Activated gamma-delta T cell treated with Interleukin-2 at 50 U/mL for 16 hours (primary cell): ENCODE results near the gene SLFN12L.
"Not testable (repeated sequence)": the region's sequence is repeated elsewhere in the genome, so short reads cannot be mapped to it uniquely, and the experiment has no call there.

Experiments
- DNase-seq: peaks from one replicate; pipeline ENCODE4 v3.0.0-alpha.2; 2020

Gene SLFN12L

DNA sequence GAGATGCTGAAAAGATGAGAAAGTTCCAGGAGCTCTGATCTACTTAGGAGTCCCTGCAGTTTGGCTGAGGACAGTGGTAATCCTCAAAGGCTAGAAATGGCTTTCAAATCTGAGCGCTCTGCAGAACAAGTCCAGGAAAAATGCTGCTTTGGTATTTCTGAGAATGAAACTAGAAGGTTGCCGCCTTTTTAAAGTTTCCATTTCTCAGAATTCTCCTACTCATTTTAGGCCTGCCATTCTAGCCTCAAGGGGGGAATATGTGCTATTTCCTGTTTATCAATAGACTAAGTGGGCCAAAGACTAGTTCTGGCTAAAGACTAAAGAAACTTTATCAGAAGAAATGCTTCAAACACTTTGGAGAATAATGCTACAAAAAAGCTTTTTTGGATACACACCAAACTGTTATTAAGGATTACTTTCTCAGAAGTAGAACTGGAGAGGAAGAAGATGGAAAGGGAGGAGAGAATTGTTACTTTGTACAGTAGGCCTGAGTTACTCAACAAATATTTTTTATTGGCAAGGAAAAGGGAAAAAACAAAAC lies at the start of gene SLFN12L:
SLFN12L (minus strand) TSS at position 78 of the 541 bp plus-strand sequence. CDS start 15,314 bp downstream, outside the sequence.
- peak; percentile 23 for DNase-seq

DNA sequence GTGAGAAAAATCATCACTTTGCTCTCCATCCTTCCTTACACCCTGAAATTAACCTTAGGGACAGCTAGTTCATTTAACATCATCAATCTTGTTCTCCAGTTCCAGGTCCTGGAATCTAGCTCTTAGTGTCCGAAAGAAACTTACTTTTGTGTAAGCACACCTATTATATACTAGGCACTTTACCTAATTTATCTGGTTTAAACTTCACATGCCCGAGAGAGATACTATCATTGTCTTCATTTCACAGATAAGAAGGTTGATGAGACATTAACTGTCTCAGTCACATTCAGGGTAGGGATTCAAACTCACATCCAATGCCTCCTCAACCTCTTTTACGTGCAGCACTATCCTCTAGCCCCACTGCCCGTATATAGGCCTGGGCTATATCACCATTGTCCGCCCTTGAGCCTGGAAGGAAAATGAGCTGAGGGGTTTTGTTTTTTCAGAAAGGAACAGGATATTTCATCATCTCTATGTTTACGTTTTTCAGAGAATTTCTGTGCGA lies 49.1 kb upstream of the SLFN12L start:
- no peak for DNase-seq

DNA sequence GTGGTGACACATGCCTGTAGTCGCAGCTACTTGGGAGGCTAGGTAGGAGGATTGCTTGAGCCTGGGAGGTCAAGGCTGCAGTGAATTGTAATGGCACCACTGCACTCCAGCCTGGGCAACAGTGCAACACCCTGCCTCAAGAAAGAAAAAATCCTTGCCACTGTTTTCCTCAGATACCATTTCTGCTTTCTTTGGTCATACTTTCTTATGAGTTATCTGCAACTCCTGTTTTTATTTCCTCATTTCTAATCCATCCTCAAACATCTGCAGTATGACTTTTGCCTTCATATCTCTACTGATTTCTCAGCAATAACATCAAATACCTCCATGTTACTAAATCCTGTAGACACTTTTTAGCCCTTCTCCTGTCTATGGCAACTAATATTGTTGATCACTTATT lies 46.6 kb upstream of the SLFN12L start:
- DNase-seq, result no peak

DNA sequence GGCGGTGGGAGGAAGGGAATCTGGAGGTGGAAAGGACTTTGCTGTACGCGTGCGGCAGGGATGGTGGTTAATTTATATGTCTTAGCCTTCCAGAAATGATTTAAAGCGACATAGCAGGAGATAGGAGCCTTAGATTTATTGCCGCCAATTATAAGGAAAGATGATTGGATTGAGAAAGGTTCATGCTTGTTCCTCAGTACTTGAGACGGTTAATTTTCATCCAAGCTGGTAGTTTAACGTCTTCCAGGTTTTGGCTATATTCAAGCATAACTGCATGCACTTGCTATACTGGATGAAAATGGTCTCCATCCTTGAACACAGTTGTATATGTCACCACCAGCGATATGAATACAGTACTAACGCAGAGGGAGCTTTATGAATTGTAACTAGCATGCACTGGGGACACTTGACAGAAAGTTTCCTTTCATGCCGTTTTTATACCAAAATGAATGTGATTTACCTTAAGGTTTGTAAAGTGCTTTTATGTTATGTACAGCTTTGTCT lies 41.5 kb upstream of the SLFN12L start:
- no peak for DNase-seq

DNA sequence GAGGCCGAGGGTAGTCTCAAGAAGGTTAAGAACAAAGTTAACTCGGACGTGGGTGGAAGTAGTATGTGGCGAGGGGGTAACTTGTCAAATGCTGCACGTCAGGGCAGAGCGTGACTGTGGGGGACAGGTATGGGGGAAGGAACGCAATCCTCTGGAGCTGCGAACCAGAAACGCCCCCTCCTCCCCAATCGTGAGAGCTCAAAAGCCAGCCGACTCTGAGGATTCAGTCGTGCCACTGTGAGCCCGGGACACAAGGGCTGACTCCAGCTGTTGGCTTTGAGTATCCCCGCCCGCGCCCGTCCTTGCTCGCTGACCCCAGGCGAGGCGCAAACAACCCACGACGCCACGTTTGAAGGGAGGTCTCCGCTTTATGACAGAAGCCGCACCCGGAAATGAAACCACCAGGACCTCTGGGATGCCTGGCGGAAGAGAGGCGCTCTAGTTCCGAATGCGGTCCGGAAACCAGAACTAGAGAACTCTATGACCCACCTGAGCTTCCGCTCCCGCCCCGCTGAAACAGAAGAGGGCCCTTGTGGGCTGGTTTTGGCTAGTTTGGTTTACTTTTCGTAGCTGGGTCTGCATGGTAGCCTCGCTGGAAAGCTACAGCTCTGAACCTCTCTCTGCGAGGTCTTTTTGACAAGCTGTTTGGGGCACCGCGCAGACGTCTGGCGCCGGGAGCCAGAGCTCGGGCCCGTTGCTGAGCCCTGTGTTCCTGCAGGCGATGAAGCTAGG lies 40.9 kb upstream of the SLFN12L start, which contains the start of gene PEX12:
PEX12 (minus strand) TSS at position 375 of the 732 bp plus-strand sequence. CDS start 550 bp downstream, outside the sequence.
- peak; percentile 87 for DNase-seq

DNA sequence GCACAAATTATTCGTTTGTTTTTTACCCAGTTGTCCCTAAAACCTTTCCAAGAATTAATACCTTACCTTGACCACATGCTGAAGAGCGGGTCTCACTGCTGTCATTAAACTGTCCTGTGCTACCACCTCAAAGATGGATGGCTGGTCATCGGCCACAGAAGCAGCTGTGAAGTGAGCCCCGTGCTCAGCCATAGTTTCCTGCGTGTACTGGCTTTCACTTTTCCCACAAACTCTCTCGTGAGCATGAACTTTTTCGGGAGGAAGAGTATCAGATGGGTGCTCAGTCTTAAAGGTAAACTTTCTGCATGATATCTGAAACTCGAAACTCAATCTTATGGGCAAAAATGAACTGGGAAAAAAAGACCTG lies 40.3 kb upstream of the SLFN12L start:
- DNase-seq, result no peak

DNA sequence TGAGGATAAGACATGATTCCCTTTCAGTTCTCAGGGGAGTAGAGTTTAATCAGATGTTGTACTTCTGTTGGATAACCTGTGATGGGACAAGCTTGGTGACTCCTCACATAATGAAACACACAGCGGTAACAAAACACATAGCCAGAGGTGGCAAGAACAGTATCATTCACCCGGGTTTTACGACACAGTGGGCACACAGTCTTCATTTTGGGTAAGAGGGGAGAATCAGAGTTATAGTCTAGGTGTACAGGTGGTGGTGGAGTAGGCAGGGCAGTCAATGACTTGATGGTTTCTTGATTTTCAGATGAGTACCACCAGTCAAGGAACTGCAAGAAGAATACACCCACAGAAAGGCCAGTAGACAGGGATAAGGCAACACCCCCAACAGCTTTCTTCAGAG lies 38.3 kb upstream of the SLFN12L start:
- DNase-seq, result no peak

DNA sequence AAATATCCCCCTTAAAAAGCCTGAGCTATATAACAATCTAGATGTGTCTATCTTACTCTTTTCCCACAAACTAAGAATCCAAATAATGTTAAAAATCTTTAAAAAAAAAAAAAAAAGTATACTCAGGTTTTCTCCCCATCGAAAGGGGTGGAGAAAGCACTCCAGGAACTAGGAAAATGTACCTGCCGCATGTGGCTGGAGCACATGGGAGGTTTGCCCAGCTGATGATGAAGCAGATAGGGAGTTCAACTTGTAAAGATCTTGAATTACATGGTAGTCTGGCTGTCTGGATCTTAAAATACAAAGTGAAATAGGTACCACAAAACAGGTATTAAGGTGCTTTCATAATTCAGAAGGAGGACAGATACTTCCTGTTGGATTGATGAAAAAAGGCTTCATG lies 31.9 kb upstream of the SLFN12L start:
- DNase-seq, result no peak

DNA sequence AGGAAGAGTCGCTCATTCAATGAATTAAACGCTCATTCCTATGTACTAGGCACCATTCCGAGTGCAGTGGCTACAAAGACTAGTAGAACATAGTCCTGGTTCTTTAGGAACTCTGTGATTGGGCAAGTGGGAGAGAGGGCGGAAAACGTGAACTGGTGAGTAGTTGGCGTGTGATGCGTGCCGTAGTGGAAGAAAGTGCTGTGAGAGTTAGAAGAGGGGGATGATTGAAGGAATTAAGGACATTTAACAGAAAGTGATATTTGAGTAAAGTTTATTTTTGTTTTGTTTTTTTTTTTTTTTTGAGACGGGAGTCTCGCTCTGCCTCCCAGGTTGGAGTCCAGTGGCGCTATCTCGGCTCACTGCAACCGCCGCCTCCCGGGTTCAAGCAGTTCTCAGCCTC lies 31.1 kb upstream of the SLFN12L start:
- no peak for DNase-seq

DNA sequence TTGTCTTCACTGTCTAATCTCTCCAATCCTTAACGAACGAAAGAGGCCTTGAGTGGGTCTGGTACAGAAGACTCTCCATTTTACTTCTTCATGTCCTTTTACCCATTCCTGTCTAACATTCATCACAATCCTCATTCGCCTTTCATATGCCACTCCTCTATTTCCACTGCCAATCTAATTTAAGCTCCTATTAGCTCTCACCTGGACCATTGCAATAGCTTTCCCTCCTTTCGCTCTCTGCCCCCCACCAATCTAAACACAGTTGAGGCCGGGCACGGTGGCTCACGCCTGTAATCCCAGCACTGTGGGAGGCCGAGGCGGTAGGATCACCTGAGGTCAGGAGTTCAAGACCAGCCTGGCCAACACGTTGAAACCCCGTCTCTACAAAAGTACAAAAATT lies 29.5 kb upstream of the SLFN12L start:
- DNase-seq, result no peak

DNA sequence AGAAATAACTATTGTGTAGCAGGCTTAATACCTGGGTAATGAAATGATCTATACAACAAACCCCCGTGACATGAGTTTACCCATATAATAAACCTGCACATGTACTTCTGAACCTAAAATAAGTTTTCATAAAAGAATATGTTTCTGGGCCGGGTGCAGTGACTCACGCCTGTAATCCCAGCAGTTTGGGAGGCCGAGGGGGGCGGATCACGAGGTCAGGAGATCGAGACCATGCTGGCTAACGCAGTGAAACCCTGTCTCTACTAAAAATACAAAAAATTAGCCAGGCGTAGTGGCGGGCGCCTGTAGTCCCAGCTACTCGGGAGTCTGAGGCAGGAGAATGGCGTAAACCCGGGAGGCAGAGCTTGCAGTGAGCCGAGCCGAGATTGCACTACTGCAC lies 25.7 kb upstream of the SLFN12L start:
- DNase-seq, result not testable (repeated sequence)

DNA sequence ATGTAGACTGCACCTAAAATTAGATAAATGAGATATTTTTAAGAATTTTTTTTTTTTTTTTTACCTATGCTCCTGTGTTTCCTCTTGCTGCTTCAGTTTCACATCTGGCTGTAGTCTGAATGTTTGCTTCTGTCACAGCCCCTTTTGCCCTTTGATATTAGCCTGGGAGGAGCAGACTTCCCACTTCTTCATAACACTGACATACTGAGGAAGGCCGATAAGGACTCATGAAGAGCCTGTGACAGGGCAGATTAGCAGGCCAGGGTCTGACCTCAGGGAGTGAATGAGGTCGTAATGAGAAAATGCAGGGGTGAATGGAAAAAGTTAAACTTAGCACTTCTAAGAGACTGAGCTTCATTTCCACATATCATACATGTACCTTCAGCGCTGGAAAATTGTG lies 23.2 kb upstream of the SLFN12L start, which contains the start of gene SLFN14:
SLFN14 (minus strand) TSS at position 117 of the 400 bp plus-strand sequence. CDS start 2,757 bp downstream, outside the sequence.
- no peak for DNase-seq

DNA sequence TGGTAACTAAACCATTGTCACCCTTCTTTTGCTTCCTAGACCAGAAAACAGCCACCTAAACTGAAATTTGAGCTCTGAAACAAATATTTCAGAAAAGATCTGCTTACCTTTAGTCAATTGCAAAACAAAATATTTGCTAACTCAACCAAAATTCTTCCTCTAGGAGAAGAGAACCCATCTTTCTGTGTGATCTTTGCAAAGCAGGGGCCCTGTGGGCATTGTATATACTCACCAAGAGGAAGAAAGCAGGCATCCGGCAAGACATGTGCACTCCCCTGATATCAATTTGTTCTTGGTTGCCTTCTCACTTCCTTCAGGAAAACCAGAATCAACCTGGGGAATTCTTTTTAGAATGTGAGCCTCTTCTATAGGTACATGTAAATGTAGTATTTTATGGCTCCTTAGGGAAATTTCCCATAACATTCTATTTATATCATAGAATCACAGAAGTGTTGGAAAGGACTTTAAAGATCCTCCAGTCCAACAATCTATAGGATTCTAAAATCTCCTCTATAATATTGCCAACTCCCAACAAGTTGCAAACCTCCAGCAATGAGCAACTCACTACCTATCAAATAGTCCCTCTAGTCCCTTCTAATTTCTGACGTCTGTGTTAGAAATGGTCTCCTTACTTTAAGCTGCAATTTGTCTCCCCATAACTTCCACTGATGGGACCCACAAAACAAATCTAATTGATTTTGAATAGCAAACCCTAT lies 22.2 kb upstream of the SLFN12L start:
- DNase-seq, result no peak

DNA sequence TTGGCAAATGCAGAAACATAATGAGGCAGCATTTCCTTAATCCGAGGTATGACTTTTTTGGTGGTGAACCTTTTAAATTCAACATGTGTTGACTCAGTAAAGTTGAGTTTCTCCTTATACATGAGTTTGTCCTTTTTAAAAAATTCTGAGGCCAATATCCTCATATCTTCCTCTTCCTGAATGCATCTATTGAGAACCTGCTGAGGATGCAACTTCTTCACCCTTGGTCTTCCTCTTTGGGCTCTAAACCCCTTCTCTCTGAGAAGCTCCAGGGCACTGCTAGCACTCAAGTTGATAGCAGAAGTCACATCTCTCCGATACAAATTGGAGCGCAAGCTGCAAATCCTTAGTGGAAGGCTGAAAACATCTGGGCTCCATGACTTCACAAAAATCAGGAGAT lies 19.9 kb upstream of the SLFN12L start:
- no peak for DNase-seq

DNA sequence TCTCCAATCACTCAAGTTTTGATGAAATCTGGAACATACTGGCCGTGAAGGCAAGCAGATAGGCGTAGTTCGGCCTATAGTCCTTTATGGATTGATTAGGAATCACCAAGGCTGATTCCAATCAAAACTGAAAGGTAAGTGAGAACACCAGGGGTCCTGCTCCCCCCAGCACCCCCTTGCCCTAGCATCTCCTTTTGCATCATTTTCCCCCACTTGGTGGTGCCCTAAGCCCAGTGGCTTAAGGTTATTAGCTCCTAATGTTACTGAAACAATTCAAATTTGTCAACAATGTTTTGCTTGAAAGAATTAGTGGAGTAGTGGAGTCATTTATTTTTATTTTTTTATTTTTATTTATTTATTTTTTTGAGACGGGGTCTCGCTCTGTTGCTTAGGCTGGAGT lies 18.2 kb upstream of the SLFN12L start:
- no peak for DNase-seq

DNA sequence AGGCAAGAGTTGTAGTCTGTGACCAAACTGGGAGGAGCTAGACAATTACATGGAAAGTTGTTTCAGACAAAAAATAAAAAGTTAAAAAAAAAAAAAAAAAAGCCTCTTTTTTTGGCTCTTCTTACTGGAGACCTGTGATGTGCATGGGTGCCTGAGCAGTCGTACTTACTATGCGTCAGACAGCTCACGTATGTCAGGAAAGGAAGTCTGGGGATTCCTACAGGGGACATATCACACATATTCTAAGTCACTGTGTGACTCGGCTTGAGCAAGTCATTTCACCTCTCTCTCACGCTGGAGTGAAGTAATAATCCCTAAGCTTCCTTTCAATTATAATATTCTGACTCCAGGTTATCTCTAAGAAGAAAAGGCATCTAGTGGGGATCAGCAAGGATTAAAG lies 17.2 kb upstream of the SLFN12L start:
- no peak for DNase-seq

DNA sequence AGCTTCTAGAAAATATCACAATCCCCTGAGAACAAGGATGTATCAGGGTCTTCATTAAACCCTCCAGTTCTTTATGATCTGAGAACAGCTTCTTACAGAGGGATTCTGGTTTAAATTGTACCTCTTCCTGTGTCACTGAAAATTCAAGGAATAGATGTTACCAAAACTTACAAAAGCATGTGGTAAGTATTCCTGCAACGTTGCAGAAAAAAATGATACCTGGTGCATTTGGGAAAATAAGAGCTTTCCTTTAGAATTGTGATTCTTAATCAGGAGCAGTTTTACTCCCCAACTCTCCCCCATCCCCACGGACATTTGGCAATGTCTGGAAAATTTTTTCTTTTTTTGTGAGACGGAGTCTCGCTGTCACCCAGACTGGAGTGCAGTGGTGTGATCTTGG lies 15.8 kb upstream of the SLFN12L start:
- no peak for DNase-seq

DNA sequence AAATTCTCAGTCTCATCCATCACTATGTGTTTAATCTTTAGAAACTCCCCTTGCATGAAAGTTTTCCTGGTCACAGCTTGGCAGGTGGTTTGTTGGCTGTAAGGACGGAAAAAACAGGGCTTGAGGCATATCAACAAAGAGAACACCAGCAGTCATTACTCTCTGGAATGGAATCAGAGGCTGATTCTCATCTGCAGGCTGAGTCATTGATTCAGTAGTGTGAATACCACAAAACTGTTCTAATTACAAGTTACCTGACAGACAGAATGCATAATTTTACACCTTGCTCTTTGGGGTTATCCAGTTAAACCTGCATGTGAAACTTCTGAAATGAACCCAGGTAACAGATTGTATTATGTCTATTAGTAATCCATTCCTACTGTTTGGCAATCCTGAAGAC lies 11.5 kb upstream of the SLFN12L start:
- DNase-seq, result no peak

DNA sequence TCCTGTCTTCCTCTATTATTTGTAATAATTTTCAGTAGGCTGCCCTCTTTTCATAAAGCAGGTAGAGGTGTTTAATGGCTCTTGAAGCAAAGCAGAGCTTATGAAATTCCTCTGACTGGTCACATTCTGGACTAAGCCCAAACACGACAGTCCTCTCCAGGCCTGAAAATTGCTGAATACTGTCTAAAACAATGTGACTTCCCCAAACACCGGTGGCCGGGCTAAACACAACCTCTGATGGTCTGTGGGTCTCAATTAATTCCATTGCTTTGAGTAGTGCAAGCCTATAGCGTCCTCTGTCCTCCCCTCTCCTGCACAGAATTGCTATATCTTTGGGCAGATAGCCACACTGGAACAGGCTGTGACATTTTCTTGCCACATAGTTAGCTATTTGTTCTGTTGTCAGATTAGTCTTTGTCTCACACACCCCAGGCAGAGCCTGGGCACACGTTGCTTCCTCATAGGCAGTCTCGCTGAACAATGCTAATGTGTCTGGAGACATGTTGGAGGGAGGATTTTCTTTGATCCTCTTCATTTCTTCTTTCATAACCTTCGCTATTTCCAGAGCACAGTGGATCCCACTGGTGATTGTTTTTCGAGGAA lies 10.8 kb upstream of the SLFN12L start:
- no peak for DNase-seq

DNA sequence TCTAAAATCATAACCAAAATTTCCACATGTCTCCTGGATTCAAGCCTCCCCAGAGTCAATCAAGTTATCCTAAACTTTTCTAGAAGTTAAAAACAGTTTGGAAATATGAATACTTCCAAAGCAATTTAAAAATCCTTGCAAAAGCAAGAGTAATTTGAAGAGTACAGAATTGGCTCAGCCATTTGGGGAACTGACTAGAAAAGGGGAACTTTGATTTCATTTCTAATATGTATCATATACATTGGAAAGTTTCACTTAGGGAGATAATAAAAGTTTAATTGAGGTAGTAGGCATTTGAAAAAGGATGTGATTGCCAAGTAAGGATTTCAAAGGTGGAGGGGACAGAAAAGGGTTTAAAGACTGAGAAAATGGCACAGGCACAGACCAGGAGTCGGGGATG lies 9.0 kb upstream of the SLFN12L start:
- no peak for DNase-seq

DNA sequence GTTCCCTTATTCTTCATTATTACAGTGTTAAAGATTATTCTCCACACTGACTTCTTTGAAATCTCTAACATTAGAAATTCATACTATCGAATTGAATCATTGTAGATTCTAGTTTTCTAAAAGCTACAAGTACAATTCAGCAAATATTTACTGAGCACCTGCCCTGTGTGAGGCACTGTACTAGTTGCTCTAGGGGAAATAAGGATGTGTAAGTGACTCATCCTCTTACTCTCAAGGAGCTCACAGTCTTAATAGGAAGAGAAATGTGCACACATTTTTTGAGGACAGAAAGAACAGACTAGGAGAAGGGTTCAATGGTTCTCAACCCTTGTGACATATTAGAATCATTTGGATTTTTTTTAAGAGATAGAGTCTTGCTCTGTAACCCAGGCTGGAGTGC lies 7.7 kb upstream of the SLFN12L start:
- no peak for DNase-seq

DNA sequence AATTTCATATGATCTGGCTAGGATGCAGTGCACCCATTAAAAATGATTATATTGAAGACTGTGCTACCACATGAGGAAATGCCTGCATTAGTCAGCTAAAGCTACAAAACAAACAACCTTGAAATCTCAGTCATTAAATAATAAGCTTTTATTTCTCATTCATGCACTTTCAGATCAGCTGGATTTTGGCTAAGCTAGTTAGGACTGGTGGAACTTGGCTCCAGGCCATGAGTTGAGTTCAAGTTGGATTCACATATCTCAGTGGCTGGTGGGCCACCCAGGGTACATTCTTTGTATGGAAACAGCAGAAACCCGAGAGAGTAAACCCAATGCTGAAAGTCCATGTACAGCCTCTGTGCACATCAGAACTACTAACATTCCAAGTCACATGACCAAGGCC lies 6.4 kb upstream of the SLFN12L start:
- no peak for DNase-seq

DNA sequence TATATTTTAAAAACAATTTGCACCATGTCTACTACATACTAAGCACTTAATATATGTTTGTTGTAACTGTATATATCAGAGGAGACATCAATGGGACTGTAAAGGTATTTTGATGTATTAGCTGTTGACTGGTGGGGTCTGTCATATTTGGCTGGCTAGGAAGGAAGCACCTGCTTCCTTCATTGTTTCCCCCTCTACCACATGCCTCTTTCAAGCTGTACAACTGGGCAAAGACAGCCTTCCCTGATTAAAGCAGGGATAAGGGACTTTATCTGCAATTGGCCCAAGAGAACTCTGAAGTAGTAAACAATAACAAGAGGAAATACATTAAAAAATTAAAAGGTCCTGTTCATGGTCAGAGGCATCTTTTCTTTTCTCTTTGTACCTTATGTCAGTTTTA lies 5.5 kb upstream of the SLFN12L start:
- DNase-seq, result no peak
